Chondrocyte (in vitro differentiated cells): ENCODE data around the gene FAM227B. TPM values are rescaled to one million over a fixed set of nuclear protein-coding genes. Genes with fewer than 3 reads are reported as not detected.
A peak's percentile ranks its signal among the peaks of the same experiment; 100 is the strongest.

Source experiments
- DNase-seq: peaks from one replicate; pipeline ENCODE4 v3.0.0; 2021; ENCODE audit warnings: mixed read lengths, low spot score
- H3K27ac Mint-ChIP-seq: one replicate; pipeline ENCODE4 v1.8.0; 2021; ENCODE audit warnings: mild to moderate bottlenecking, moderate library complexity, mixed read lengths; ENCODE audit not compliant: unreplicated experiment
- H3K27me3 Mint-ChIP-seq: 2 replicates; pipeline ENCODE4 v1.8.0; 2021; ENCODE audit warnings: low read depth, mixed read lengths
- H3K36me3 Mint-ChIP-seq: 2 replicates; pipeline ENCODE4 v1.8.0; 2021; ENCODE audit warnings: low read depth, mixed read lengths
- H3K4me1 Mint-ChIP-seq: 2 replicates; pipeline ENCODE4 v1.8.0; 2021; ENCODE audit warnings: low read depth, mild to moderate bottlenecking, mixed read lengths
- H3K4me3 Mint-ChIP-seq: one replicate; pipeline ENCODE4 v1.8.0; 2021; ENCODE audit warnings: mild to moderate bottlenecking, moderate library complexity, mixed read lengths; ENCODE audit not compliant: unreplicated experiment
- H3K9me3 Mint-ChIP-seq: 2 replicates; pipeline ENCODE4 v1.8.0; 2021; ENCODE audit warnings: low read depth, mixed read lengths
- total RNA-seq: library from RNA; stranded (reverse); gene quantifications from 3 replicates; pipeline ENCODE4 v1.2.1, GENCODE V29; 2021
- TF ChIP-seq, protein P1 (sequence below): fragments of 200-600 bp; sonication (generic); IDR thresholded peaks from 2 replicates; pipeline ENCODE4 v1.5.0; 2021; ENCODE audit warnings: antibody characterized with exemption, mild to moderate bottlenecking, moderate library complexity

FAM227B gene
- total RNA-seq, 1 donor from 2014 or later: 2.2 TPM

DNA sequence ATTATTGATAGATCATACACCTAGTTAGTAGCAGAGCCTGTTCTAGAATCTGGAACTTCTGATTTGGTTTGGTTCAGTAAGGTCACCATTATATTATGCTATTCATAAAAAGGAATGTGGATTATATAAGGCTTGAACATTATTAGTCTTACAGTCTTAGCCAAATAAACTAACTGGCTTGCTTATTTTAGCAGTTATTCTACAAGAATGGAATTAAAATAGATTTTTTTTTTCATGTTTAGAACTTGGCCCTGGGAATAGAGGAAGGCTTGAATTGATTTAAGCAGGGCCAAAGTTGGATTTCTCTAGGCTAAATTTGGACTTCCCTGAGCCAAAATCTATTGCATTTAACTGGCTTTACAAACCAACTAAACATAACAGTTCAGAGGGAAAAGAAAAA, 24.7 kb upstream of the FAM227B start:
- no peak overlapping the region for H3K4me3 Mint-ChIP-seq
- no peaks in the 10 kb centered on the region for H3K9me3 Mint-ChIP-seq
- no peak for DNase-seq
- peaks cover 7% of the 10 kb centered on the region for H3K36me3 Mint-ChIP-seq
- peaks cover 27% of the 10 kb centered on the region for H3K4me1 Mint-ChIP-seq
- TF ChIP-seq, protein P1, sequence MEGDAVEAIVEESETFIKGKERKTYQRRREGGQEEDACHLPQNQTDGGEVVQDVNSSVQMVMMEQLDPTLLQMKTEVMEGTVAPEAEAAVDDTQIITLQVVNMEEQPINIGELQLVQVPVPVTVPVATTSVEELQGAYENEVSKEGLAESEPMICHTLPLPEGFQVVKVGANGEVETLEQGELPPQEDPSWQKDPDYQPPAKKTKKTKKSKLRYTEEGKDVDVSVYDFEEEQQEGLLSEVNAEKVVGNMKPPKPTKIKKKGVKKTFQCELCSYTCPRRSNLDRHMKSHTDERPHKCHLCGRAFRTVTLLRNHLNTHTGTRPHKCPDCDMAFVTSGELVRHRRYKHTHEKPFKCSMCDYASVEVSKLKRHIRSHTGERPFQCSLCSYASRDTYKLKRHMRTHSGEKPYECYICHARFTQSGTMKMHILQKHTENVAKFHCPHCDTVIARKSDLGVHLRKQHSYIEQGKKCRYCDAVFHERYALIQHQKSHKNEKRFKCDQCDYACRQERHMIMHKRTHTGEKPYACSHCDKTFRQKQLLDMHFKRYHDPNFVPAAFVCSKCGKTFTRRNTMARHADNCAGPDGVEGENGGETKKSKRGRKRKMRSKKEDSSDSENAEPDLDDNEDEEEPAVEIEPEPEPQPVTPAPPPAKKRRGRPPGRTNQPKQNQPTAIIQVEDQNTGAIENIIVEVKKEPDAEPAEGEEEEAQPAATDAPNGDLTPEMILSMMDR: no peak
- peak overlapping the region; percentile 68 for H3K27ac Mint-ChIP-seq
- H3K27me3 Mint-ChIP-seq: no peaks in the 10 kb centered on the region

DNA sequence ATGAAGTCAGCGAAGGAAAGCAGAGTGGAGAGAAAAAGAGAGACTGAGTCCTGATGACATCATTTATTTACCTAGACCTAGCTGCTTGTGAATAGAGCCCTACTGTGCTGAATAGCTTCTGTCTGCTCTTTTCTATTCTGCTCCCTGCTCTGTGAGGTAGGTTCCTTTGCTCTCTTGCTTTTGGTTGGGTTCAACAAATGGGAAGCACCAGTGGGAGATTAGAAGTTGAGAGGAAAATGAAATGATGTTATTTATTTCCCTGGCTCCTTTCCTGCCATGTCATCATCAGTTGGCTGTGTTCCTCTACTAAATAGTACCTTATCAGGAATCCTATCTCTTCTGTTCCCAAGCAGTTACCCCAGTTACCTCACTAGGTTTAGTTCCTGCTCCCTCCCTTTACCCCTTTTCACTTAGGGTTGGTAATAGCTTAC, 23.8 kb upstream of the FAM227B start:
- H3K27me3 Mint-ChIP-seq: no peaks in the 10 kb centered on the region
- peaks cover 27% of the 10 kb centered on the region for H3K4me1 Mint-ChIP-seq
- no peak overlapping the region for H3K4me3 Mint-ChIP-seq
- H3K36me3 Mint-ChIP-seq: peaks cover 7% of the 10 kb centered on the region
- H3K27ac Mint-ChIP-seq: no peak overlapping the region
- no peaks in the 10 kb centered on the region for H3K9me3 Mint-ChIP-seq
- TF ChIP-seq, protein P1: no peak
- DNase-seq: no peak

DNA sequence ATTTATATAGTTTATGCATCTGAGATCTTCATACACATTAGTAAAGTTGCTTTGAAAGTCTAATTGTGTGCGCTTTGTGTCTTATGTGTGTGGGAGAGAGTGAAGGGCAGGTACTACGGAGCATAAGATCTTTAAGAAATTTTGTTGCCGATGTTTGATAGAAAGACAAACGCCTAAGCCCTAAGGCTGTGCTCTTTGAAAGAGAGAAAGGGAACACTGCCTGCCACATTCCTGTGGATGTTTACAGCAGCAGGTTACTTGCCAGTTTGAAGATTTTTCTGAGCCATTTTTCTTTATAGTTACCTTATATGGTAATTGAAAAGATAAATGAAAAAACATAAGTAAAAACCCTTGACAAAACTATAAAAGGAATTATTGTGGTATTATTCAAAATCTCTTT, 17.2 kb upstream of the FAM227B start:
- no peaks in the 10 kb centered on the region for H3K9me3 Mint-ChIP-seq
- peaks cover 7% of the 10 kb centered on the region for H3K4me1 Mint-ChIP-seq
- peaks cover 13% of the 10 kb centered on the region for H3K36me3 Mint-ChIP-seq
- TF ChIP-seq, protein P1: no peak
- DNase-seq: no peak
- H3K27me3 Mint-ChIP-seq: no peaks in the 10 kb centered on the region
- H3K27ac Mint-ChIP-seq: no peak overlapping the region
- no peak overlapping the region for H3K4me3 Mint-ChIP-seq

DNA sequence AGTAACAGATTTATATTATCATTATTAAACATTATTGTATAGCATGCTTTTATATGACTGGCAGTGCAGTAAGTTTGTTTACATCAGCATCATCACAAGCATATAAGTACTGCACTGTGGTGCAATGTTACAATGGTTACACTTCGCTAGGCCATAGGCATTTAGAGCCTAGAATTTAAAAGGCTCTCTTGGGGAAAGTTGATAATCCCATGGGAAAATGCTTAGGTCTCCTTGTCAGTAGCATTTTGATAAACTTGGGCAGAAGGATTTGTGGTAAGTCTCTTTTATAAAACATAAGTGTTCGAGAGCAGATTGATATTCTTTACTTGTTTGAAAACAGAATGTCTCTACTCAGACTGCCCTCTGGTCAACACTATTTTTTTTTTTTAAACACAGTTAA, 7.8 kb upstream of the FAM227B start:
- H3K4me3 Mint-ChIP-seq: no peak overlapping the region

DNA sequence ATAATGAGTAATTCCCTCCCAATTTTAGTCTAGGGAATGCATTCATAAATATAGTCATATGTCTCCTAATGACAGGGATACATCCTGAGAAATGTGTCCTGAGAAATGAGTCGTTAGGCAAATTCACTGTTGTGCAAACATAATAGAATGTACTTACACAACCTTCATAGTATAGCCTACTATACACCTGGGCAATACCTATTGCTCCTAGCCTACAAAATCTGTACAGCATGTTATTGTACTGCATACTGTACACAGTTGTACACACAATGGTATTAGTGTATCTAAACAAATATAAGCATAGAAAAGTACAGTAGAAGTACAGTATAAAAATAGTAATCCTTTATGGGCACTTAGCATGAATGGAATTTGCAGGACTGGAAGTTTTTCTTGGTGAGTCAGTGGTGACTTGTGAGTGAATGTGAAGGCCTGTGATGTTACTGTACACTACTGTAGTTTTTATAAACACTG, 6.8 kb upstream of the FAM227B start:
- Mint-ChIP-seq H3K36me3 (peaks cover 10% of the 10 kb centered on the region), H3K9me3 (peaks cover 2% of the 10 kb centered on the region), H3K27ac (no peak overlapping the region), H3K4me1 (peaks cover 51% of the 10 kb centered on the region), H3K4me3 (no peak overlapping the region), H3K27me3 (no peaks in the 10 kb centered on the region)
- no peak for DNase-seq
- TF ChIP-seq, protein P1: no peak

More for the DNA sequence above, 7.8 kb upstream of the FAM227B start:
- TF ChIP-seq, protein P1: no peak
- H3K27ac Mint-ChIP-seq: peak overlapping the region; percentile 41
- H3K36me3 Mint-ChIP-seq: peaks cover 10% of the 10 kb centered on the region
- peaks cover 42% of the 10 kb centered on the region for H3K4me1 Mint-ChIP-seq
- H3K9me3 Mint-ChIP-seq: peaks cover 2% of the 10 kb centered on the region
- no peaks in the 10 kb centered on the region for H3K27me3 Mint-ChIP-seq
- DNase-seq: no peak
